Fibroblast of villous mesenchyme (primary cell): ENCODE measurements around the gene IRAK2. TPM values are rescaled to one million over a fixed set of nuclear protein-coding genes. Genes with fewer than 3 reads are reported as not detected.

Experiments
- DNase-seq: peaks from one replicate; pipeline ENCODE4 v3.0.0-alpha.2; 2010; ENCODE audit warnings: low read depth
- H3K4me3 ChIP-seq: 2 replicates; pipeline ENCODE4 v1.5.1; 2011; ENCODE audit warnings: low read depth, mild to moderate bottlenecking, low read length
- CTCF ChIP-seq: IDR thresholded peaks from 2 replicates; pipeline ENCODE4 v1.5.1; 2012; ENCODE audit warnings: low read depth, mild to moderate bottlenecking, low read length; ENCODE audit not compliant: insufficient read depth
- total RNA-seq: library from RNA; depleted of rRNA; stranded (reverse); fragments of >200 nt; gene quantifications from 2 replicates; pipeline ENCODE4 v1.2.3, GENCODE V29; 2012

The IRAK2 gene
- total RNA-seq, 1 donor: 8.2 TPM

DNA sequence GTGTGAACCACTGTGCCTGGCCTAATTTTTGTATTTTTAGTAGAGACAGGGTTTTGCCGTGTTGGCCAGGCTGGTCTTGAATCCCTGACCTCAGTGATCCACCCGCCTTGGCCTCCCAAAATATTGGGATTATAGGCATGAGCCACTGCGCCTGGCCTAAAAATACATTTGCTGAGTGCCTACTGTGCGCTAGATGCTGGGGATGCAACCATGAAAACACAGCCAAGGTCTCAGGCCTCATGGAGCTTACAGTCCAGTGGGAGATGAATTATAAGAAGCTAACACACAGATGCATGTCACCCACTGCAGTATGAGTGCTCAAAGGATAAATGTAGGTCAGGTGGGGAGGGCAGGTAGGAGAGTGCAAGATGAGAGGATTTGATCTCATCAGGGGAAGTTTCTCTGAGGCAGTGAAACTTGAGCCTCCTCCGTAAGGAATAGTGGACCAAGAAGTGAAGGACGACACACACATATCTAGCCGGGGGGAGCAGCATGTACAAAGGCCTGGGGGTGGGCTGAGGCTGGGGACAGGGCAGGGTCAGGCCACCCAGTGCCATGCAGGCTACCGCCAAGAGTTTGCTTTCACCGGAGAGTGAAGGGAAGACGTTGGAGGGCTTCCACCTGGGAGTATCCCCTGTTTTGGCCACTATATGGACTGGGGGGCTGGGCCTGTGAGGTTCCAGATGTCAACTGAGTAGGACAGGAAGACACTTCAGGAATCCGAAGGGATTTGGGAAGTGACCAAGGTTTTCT lies 24.3 kb downstream of the IRAK2 start:
- H3K4me3 ChIP-seq: no peak overlapping the region
- no peak for DNase-seq
- no peak for TF ChIP-seq CTCF

GRCh38 chr3:10189557-10190354 lies 25.0 kb downstream of the IRAK2 start:
- TF ChIP-seq CTCF: no peak
- DNase-seq: peak; percentile 82
- H3K4me3 ChIP-seq: no peak overlapping the region

- H3K4me3 ChIP-seq: no peak overlapping the region
- DNase-seq: peak; percentile 68
- TF ChIP-seq CTCF: peak; percentile 54
These were observed 28.4 kb downstream of the IRAK2 start for GRCh38 chr3:10192953-10193691.

DNA sequence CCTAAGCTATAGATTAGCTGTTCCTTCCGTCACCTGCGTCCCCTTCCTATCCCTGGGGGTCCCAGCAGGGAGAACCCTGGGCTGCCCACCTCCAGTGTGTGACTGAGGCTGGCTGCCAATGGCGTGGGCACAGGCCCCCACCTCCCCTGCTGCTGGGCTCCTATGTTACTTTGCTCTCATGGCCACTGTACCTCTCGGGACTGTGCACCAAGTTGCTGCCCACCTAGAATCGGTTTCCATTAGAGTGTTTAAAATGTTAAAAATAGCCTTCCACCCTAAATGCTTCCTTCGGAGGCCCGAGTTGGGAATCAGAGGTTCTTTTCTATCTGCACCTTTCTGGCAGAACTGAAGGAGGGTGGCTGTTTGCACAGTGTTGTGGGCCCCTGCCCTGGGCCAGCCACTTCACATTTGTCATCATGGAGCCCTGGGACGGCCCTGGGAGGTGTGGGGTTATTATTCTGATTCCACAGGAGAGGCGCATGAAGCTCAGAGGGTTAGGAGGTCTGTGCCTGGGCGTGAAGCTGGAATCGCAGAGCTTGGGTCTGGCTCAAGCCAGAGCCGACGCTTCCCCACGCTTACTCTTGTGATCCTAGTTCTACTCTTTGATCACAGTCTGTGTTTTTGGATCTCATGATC lies 29.1 kb downstream of the IRAK2 start:
- no peak for TF ChIP-seq CTCF
- DNase-seq: no peak

DNA sequence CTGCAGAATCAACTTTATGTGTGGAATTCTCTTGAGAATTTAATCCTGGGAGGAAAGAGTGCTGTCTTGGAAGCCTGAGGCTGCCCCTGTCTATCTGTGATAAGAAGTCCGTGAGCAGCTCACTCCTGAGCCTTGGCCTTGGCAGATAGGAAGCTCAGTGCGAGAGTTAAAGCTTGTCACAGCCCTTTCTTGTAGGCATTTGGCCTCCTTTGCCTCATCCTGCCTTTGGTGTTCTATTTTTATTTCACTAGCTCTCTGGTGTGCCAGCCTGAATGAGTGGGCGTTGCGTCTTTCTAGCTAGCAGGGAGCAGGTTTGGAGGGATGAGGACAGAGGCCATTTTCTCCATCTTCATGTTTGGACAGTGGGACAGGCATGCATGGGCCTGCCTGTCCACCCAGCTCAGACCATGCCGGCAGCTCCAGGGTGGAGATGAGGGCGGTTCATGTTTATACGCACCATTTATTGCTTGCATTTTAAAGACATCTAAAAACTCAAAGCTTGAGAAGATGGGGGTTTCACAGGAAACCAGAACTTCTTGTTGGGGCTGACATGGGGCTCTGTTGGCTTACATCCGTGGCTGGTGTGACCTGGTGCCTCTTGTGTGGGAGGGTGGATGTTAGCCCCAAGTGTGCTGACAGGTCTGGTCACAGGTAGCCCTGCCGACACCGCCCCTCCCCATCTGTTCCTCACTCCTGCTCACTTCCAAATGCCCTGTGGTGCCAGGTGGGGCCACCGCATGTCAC lies 29.8 kb downstream of the IRAK2 start:
- TF ChIP-seq CTCF: no peak
- no peak for DNase-seq

More for the DNA sequence above, 29.1 kb downstream of the IRAK2 start:
- no peak overlapping the region for H3K4me3 ChIP-seq

DNA sequence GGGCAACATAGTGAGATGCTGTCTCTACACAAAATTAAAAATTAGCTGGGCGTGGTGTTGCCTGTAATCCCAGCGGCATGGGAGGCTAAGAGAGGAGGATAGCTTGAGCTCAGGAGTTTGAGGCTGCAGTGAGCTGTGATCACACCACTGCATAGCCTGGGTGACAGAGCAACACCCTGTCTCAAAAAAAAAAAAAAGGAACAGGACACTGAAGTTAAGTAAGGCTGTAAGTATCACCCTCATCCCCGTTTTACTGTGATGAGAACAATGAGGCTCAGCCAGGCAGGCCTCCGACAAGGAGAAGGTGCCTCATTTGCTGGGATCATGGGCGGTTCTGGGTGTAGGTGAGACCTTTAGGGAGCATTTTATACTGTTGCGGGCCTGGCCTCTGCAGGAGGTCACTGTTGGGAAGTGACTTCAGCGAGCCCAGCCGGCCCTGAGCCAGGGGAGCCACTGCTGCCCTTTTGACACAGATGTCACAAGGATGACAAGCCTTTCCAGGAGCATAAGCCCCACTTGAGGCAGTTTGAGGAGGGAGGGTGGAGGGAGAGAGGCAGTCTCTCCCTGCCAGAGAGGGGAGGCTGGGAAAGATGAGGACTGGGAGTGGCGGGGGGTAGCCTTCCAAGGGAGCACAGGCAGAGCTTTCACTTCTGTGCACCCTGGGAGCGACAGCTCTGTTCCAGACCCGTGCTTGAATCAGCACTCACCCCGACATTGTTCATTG lies 30.8 kb downstream of the IRAK2 start:
- no peak for DNase-seq
- H3K4me3 ChIP-seq: no peak overlapping the region
- no peak for TF ChIP-seq CTCF

More for the DNA sequence above, 29.8 kb downstream of the IRAK2 start:
- H3K4me3 ChIP-seq: no peak overlapping the region
